ENCODE results near the gene RETREG3. TPM values are rescaled to one million over a fixed set of nuclear protein-coding genes. Genes with fewer than 3 reads are reported as not detected.

RETREG3 gene
- total and polyA plus RNA-seq, 9 of the 15 experiments (the other 6 are each of a cell fraction or from before 2014, with no cell fraction given): 4.1 to 39.0 (median 16.9) TPM

- TF ChIP-seq ZBTB11 (CRISPR knock-in tag; IDR thresholded peaks at IDR 0.05) (peak in 1 of 3 experiments; percentile 3; a peak in 1 of 6 replicates), ZFP91 (CRISPR knock-in tag; IDR thresholded peaks at IDR 0.05) (no peak), KLF13 (tag; IDR thresholded peaks at IDR 0.05; ENCODE audit: borderline replicate concordance, low read depth) (0 out of 2 replicates have a peak, but pooled peaks have one; percentile 15), NFYB (IDR thresholded peaks at IDR 0.05; ENCODE audit: extremely low read depth, insufficient read length) (no peak), TEAD4 (IDR thresholded peaks at IDR 0.05; ENCODE audit: low read length) (peak; percentile 38; the same call in 1 of the 2 replicates), TEAD4 (CRISPR knock-in tag; IDR thresholded peaks at IDR 0.05; ENCODE audit: borderline replicate concordance) (no peak), MED1 (CRISPR knock-in tag; IDR thresholded peaks at IDR 0.05; ENCODE audit: borderline replicate concordance) (no peak), E2F8 (IDR thresholded peaks at IDR 0.05; ENCODE audit: low read depth, partially characterized antibody) (peak; percentile 12), FOXJ3 (CRISPR knock-in tag; IDR thresholded peaks at IDR 0.05) (no peak), ZNF398 (CRISPR knock-in tag; IDR thresholded peaks at IDR 0.05) (no peak), KDM2B (CRISPR knock-in tag; IDR thresholded peaks at IDR 0.05) (no peak)
These were observed 30.8 kb downstream of the RETREG3 start (continued) for GRCh38 chr17:42578282-42578869.
